Measurements from ENCODE around the gene CISD3.

- TF ChIP-seq EZH2 (IDR thresholded peaks at IDR 0.05; ENCODE audit: insufficient read depth, poor library complexity, severe bottlenecking) (no peak), EZH2phosphoT487 (IDR thresholded peaks at IDR 0.05; ENCODE audit: insufficient read depth, low read depth) (no peak)
These were observed 8.3 kb upstream of the CISD3 start for GRCh38 chr17:38721802-38722201.

All from GM23248 (cell line).